Anterior cingulate cortex (tissue), 58 donors: ENCODE data around the gene TAS1R2.

Experiments
- DNase-seq, 58 donors: peaks; one replicate each; lab custom pipeline; 2025; lab: John Stamatoyannopoulos, UW

Gene TAS1R2

DNA sequence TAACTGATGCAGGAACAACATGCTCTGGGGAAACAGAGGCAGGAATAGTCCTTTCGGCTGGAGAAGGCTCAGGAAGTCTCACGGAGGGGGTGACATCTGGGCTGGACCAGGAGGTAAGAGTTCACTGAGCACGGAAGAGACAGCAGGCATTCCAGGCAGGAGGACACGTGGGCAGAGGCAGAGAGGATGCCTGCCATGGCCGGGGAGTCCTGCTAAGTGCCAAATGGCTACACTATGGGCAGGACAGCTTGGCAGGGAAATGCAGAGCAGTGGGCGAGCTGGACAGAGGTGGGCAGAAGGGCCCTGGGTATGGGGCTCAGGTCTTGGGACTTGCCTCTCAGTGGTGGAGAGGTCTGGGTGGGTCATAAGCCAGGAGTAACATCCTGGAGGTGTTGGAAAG lies 25.3 kb upstream of the TAS1R2 start:
- no peak for DNase-seq

GRCh38 chr1:18884419-18884717 lies 24.9 kb upstream of the TAS1R2 start:
- DNase-seq: no peak

GRCh38 chr1:18883636-18884418 lies 24.4 kb upstream of the TAS1R2 start:
- DNase-seq: peak in 56 of 58 donors; percentile 12 to 88 (median 64)

GRCh38 chr1:18883079-18883478 lies 23.6 kb upstream of the TAS1R2 start:
- no peak for DNase-seq

- DNase-seq: peak in 32 of 58 donors; percentile 5 to 73 (median 19)
Measured at GRCh38 chr1:18882486-18882885, 23.0 kb upstream of the TAS1R2 start.

DNA sequence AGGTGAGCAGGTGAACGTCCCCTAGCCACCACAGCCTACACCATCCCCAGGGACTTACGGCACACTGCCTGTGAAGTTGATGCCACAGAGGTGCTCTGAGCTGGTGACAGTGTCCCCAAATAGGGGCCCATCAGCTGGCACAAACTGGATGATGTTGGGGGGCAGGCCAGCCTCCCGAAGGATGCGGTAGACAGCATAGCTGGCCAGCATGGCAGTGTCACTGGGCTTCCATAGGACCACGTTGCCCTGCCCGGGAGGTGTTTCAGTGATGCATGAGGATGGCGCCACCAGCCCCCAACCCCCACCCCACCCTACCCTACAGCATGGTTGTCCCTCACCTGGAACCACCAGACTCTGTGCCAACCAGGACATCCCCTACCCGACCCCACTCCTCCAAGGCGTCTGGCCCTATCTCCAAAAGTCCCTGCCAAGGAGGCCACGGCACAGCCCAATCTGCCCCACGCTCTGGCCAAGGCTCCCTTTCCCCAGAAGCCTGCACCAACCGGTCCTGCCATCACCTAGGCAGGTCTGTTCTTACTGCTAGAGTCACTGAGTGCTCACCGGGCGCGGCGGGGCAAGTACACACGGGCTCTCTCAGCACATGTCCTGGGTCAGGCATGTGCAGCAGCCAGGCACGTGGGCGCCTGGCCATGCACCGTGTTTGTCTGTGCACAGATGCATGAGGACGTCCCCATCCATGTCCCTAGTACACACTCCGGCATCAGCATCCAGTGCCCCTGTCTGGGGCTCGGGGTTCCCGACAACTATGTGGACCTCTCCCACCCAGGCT lies 22.4 kb upstream of the TAS1R2 start:
- DNase-seq: no peak

GRCh38 chr1:18881164-18881563 lies 21.7 kb upstream of the TAS1R2 start:
- no peak for DNase-seq

- no peak for DNase-seq
Measured at GRCh38 chr1:18880585-18880984, 21.1 kb upstream of the TAS1R2 start.

GRCh38 chr1:18879791-18880309 lies 20.4 kb upstream of the TAS1R2 start:
- no peak for DNase-seq

DNA sequence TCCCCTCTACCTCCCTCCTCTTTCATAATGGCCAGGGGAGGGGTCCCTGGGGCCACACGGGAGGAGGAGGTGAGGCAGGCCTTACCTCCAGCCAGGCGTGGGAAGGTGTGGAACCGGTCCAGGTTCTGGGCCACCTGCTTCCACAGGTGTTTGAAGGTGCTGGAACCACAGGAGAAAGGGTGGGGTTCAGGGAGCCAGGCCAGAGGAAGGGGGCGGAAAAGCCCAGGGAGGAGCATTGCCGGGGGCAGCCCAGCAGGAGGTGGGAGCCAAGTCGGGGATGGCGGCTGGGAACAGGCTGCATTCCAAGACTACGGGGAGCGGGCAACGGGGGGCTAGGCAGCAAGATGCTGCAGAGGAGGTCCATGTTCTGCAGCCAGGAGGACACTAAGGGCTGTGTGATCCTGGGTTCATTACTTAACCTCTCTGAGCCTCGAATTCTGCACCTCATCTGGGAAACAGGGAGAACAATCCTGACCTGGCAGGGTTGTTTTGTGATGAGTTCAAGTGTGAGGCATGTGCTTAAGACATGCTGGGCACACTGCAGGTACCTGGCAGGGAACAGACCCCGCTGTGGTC lies 19.8 kb upstream of the TAS1R2 start:
- no peak for DNase-seq

- no peak for DNase-seq
Measured at GRCh38 chr1:18878538-18879214, 19.2 kb upstream of the TAS1R2 start.

DNA sequence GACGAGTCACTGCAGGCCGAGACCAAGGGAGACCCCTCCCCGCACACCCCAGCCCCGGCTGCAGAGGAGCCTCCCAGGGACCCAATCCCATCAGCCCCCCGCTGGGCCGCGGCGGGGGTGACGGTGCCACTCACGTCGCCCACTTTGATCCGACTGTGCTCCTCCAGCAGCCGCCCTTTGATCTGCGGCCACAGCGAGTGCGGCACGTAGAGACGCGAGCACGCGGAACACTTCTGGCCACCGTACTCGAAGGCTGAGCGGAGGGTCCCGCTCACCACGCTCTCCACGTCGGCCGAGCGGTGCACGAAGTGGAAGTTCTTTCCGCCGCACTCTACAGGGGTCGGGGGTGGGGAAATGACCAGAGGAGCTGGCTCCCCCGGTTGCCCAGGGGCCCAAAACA lies 17.8 kb upstream of the TAS1R2 start:
- DNase-seq: no peak

- no peak for DNase-seq
Measured at GRCh38 chr1:18876210-18876609, 16.8 kb upstream of the TAS1R2 start.

GRCh38 chr1:18875796-18876128 lies 16.3 kb upstream of the TAS1R2 start:
- DNase-seq: no peak

DNA sequence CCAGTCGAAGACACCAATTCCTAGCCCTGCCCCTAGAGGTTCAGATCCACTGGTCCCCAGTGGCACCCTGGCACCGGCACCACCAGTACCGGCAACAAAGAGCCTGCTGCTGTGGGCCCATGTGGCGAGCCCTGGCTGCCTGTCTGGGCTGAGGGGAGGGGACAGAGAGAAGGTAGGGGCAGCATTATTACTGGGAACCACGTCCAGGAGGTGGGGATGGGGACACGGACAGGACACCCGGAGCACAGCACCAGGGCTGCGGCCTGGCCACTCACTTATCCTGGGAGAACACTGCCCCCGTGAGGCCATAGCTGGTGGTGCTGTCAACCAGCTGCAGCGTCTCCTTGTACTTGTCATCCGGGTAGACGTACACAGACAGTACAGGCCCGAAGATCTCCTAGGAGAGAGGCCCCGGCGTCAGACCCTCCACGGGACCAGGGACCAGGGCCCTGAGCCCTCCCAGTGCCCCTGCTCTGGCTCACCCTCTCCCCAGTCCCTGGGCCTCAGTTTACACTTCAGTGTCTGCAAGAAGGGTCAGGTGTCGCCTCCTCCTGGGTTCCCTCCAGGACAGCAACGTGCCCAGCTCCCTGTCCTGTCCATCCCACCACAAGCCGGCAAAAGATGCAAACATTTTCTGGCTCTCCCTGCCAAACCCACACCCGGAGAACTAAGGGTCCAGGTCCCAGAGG lies 15.8 kb upstream of the TAS1R2 start:
- DNase-seq: peak in 56 of 58 donors; percentile 5 to 86 (median 60)

GRCh38 chr1:18874600-18874999 lies 15.1 kb upstream of the TAS1R2 start:
- no peak for DNase-seq

DNA sequence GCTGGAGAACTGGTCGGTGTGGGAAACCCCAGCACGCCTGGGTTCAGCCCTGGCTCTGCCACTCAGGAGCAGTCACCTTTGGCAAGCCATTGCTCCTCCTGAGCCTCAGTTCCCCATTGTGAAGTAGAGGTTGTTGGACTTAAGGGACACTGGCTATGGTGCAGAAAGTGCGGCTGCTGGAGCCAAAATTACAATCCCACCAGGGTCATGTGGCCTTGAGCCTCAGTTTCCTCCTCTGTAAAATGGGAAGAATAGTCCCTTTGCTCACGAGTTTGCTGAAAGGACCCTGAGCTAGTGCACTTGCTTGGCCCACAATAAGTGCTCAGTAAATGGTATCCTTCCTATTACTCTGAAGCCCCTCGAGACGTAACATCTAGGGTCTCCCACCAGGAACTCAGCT lies 14.6 kb upstream of the TAS1R2 start:
- no peak for DNase-seq

GRCh38 chr1:18872071-18872611 lies 12.7 kb upstream of the TAS1R2 start:
- DNase-seq: no peak

DNA sequence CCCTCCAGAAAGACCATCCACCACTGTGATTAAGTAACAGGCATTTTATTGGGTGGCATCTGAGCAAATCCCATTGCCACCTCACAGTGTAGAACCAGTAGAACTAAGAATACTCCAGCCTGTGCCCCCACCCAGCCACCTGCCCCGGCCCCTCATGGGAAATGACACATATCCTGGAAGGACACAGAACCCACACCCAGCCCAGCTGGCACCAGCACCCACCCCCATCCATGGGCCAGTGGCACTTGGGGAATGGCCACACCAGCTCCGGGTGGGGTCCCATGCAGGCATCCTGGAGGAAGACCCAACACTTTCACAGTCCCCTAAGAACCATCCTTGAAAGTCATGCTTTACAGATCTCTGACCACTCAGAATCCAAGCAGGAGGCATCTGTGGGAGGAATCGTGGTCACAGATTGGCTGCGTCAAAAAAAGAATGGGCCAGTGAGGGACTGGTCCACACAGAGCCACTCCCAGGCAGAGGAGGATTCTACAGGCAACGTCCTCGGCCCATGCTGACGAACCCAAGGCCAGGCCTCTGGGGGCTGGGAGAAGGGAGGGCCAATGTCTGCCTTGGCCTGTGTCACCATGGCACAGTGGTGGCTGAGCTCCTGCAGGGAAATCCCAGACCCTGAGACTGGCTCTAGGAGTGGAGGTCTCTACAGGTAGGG lies 12.1 kb upstream of the TAS1R2 start:
- no peak for DNase-seq

DNA sequence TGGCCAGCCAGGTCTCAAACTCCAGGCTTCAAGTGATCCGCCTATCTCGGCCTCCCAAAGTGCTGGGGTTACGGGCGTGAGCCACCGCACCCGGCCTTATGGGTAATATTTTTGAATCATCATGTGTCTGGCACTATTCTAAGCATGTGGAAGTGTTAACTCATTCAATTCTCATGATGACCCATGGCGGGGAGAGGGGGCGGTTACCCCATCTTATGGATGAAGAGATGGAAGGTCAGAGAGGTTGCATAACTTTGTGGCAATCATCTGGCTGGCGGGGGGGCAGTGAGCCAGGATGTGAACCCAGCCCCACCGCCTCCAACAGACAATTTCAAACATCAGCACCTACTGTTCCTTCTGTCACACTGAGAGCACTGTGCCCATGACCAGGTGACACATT lies 11.5 kb upstream of the TAS1R2 start:
- DNase-seq: no peak
